GM10248 (cell line): Measurements from ENCODE around the gene PRXL2B.
"Not testable (repeated sequence)": the region's sequence is repeated elsewhere in the genome, so short reads cannot be mapped to it uniquely, and the experiment has no call there.

Experiments
- CTCF ChIA-PET: fragments of 300-600 bp; sonication (Branson Sonifier 250); formaldehyde crosslinking; extraction: SDS; loops from one replicate; lab custom pipeline; 2021; ENCODE audit warnings: antibody characterized with exemption; lab: Yijun Ruan, JAX
- POLR2A ChIA-PET: fragments of 350-650 bp; sonication (Branson Sonifier 250); formaldehyde crosslinking; extraction: SDS; loops from one replicate; lab custom pipeline; 2020; ENCODE audit warnings: antibody characterized with exemption; lab: Yijun Ruan, JAX
- DNase-seq: peaks from one replicate; pipeline ENCODE4 v3.0.0; 2012; ENCODE audit errors: extremely low spot score
- CTCF ChIP-seq: IDR thresholded peaks from 2 replicates; pipeline ENCODE4 v1.5.1; 2012; ENCODE audit warnings: mild to moderate bottlenecking, low read depth; ENCODE audit errors: extremely low read depth, missing control alignments, control extremely low read depth

Gene PRXL2B

GRCh38 chr1:2612591-2613365 lies 26.2 kb downstream of the PRXL2B start:
- POLR2A ChIA-PET: no interaction called here
- no peak for TF ChIP-seq CTCF

GRCh38 chr1:2614145-2614544 lies 27.6 kb downstream of the PRXL2B start:
- CTCF ChIA-PET: no interaction called here
- POLR2A ChIA-PET: no interaction called here
- DNase-seq: no peak
- TF ChIP-seq CTCF: no peak

More at GRCh38 chr1:2612591-2613365, 26.2 kb downstream of the PRXL2B start:
- DNase-seq: no peak
- CTCF ChIA-PET: no interaction called here

- TF ChIP-seq CTCF: no peak
- DNase-seq: no peak
- ChIA-PET POLR2A (no interaction called here), CTCF (no interaction called here)
Observed at GRCh38 chr1:2617971-2618470, 31.4 kb downstream of the PRXL2B start.

- ChIA-PET CTCF (no interaction called here), POLR2A (no interaction called here)
- TF ChIP-seq CTCF: no peak
- no peak for DNase-seq
Observed at GRCh38 chr1:2623571-2624337, 37.2 kb downstream of the PRXL2B start.

DNA sequence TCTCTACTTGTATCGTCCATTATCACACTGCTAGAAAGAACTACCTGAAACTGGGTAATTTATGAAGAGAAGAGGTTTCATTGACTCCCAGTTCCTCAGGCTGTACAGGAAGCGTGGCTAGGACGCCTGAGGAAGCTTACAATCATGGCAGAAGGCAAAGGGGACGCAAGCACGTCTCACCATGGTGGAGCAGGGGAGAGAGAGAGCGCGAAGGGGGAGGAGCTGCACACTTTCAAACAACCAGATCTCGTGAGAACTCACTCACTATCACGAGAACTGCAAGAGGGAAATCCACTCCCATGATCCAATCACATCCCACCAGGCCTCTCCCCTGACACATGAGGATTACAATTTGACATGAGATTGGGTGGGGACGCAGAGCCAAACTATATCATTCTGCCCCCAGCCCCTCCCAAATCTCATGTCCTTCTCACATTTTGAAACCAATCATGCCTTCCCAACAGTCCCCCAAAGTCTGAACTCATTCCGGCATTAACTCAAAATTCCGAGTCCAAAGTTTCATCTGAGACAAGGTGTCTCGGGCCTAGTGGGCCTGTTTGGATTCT lies 38.2 kb downstream of the PRXL2B start:
- TF ChIP-seq CTCF: no peak
- POLR2A ChIA-PET: no interaction called here
- no peak for DNase-seq
- CTCF ChIA-PET: no interaction called here

GRCh38 chr1:2625311-2625710 lies 38.7 kb downstream of the PRXL2B start:
- ChIA-PET CTCF (no interaction called here), POLR2A (no interaction called here)
- no peak for DNase-seq
- TF ChIP-seq CTCF: no peak

DNA sequence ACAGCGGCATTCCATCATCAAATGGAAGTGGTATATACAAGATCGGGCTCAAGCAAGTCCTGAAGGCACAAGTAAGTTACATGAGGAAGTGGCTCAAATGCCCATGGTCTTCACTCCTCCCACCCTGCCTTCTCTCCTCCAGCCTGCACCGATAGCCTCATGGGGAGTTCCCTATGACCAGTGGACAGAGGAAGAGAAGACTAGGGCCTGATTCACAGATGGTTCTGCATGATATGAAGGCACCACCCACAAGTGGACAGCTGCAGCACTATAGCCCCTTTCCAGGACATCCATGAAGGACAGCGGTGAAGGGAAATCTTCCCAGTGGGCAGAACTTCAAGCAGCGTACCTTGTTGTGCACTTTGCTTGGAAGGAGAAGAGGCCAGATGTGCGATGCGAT lies 39.2 kb downstream of the PRXL2B start:
- DNase-seq, POLR2A ChIA-PET: not testable (repeated sequence)
- CTCF ChIA-PET: interaction anchor here (1.4 kb wide), 1 partner anchor 20 kb away, joined by 3 read pairs; no protein-coding TSS in a partner anchor
